GM21576 (cell line): Measurements from ENCODE around the gene HSD11B1.
A peak's percentile ranks its signal among the peaks of the same experiment; 100 is the strongest.

Experiments
- ATAC-seq: cut with Tn5 transposase; IDR thresholded peaks from one replicate; pipeline ENCODE4 v1.9.1; 2021; ENCODE audit warnings: mild to moderate bottlenecking, moderate library complexity; ENCODE audit not compliant: unreplicated experiment

HSD11B1 gene

DNA sequence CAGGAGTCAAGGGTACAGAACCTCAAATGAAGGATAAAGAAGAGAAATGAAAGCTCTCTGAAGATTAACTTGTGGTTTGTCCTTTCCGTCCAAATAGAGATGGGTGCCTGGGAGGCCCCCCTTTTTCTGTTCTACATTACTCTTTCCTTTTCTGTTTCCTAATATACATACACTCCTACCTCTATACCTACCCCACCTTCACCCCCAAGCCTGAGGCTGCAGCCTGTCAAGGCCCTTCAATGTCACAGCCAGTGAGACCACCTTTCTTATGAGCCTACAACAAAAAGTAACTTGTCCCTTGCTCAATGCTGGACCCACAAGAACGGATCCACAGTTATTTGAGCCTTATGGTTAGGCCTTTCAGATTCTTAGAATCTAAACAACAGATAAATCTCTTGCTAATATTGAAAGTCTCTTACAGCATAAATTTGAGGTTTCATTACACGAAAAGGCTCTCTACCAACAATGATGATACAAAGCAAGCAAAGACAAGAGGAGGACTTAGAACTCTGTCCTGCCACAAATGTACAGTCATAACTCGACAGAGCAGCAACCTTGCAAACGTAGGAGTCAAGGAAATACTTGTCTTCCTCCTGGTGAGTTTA lies 47.1 kb downstream of the HSD11B1 start:
- ATAC-seq, result peak; percentile 40

DNA sequence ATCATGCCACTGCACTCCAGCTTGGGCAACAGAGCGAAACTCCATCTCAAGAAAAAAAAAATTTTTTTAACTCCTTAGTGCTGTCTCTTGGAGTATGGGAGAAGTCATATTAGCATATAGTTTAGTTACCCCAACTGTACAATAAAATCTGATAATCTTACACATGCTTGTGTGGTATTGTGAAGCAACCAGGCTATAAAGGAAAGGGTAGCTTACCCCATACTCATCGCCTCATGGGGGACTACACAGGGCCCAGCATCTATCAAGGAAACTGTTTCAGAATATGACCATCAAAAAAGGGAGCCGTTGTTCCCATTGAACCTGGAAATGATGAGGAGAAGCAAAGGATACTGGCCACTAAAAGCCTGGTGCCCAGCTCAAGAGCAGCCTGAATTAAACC lies 48.2 kb downstream of the HSD11B1 start:
- ATAC-seq, result no peak

DNA sequence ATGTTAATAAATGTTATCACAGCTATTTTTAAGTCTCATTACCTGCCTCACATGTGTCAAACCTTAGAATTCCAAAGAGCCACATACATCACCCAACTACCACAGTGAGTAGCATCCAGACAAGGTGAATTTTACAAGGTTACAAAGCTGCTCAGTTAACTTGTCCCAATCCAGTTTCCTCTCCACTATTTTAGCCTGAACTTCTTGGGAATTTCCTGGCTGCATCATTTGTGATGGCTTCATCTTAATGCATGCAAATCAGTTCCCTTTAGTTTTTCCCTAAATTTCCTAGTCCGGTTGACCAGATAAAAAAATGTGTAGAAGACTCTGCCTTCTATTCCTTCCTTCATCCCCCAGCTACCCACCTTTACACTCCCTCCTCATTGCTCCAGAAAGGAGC lies 50.6 kb downstream of the HSD11B1 start:
- ATAC-seq, result no peak

DNA sequence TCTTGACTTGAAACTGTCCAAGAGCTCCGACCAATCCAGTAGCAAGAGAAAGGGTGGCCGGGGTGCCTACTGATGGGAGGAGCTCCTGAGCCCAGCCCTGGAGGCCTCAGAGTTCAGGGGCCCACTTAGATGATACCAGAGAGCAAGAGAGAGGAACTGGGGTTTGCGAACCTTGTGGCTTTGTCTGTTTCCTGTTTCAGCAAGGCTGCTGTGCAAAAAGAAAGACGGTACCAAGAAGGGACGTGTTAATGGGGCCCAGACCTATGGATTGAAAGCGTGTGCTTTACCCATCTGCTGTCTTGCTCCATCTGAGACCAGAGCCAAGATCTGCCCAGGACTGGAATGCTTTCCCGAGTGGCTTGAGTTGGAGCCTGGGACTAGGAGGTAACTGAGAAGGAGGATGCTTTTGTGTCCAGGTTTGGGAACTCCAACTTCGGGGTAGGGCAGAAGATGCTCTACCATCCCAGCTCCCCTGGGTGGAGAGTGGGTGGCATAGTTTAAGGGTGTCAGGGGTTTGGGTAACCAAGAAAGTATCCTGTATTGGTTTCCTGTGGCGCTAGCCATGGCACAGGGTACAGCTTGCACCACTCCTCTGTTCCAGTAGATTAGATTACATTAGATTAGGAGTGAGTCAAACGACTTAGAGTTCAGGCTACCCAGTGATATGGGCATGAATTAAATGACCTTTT lies 51.4 kb downstream of the HSD11B1 start, which contains the start of gene TRAF3IP3:
Gene TRAF3IP3 (plus strand): TSS at position 128 of the 689 bp plus-strand sequence. CDS start 3,987 bp downstream, outside the sequence.
- peak; percentile 78 for ATAC-seq

DNA sequence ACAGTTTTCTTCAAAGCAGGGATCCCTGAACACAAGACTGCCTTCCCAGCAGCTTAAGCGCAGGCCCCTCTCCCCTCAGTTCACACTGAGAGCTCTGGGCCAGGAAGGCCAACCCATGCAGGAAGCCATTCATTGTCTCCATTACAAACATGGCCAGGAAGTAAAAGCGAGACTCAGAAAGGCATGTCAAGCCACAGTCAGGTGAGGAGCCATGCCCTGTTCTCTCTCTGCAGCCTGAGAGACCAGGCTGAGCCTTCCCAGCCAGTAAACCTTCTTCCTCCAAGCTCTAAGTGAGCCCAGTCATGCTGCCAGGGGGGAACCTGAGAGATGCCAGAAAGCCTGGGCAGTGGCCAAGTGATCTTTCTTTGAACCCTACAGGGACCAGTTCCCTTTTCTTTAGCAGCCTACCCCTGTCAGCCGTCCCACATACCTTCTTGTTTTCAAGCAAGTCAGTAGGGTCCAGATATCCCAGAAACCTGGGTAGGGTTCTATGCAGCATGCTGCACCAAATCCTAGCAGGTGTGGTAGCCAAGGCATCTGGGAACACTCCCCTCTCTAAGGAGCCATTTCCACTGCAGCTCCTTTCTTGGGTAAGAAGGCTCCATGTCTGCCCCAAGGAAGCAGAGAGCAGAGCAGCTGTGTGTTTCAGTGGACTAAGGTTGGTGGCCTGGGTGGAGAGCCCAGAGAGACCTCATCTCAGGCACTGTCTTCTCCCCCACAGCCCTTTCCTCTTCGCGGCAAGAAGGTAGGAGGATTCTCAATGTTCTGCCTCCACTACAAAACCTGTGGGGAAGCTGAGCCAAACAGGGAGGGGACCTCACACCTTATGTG lies 52.2 kb downstream of the HSD11B1 start:
- ATAC-seq, result peak; percentile 30

DNA sequence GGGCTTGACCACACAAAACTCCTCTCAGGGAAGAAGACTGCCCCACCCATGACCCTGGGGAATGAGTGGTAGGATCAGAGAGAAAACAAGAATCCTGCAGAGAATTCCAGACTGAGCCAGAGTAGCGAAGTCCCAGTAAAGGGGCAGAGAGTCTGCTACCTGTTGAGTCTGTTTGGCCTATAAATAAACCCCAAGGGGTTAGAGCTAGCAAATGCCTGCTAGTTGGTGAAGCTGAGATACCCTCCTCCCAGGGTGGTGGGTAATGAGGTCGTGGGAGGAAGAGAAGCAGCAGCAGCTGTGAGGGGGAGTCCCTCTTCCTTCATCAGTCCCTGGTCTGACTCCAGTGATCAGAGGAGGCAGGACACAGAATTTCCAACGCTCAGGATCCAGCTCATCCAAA lies 53.8 kb downstream of the HSD11B1 start:
- no peak for ATAC-seq

DNA sequence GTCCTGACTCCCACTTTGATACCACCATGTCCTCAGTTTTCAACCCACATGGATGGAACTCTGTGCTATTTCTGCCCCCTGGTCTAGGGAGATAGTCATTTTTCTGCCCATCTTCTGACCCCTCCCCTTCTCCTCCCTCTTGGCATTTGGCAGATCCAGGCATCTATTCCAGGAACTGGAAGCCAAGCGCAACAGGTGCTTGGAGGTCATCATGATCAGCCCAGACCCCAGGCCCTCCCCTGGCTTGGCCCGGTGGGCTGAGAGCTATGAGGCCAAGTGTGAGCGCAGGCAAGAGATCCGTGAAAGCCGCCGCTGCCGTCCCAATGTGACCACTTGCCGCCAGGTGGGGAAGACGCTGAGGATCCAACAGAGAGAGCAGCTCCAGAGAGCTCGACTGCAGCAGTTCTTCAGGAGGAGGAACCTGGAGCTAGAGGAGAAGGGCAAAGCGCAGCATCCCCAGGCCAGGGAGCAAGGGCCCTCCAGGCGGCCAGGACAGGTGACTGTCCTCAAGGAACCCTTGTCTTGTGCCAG lies 55.2 kb downstream of the HSD11B1 start:
- ATAC-seq, result no peak

DNA sequence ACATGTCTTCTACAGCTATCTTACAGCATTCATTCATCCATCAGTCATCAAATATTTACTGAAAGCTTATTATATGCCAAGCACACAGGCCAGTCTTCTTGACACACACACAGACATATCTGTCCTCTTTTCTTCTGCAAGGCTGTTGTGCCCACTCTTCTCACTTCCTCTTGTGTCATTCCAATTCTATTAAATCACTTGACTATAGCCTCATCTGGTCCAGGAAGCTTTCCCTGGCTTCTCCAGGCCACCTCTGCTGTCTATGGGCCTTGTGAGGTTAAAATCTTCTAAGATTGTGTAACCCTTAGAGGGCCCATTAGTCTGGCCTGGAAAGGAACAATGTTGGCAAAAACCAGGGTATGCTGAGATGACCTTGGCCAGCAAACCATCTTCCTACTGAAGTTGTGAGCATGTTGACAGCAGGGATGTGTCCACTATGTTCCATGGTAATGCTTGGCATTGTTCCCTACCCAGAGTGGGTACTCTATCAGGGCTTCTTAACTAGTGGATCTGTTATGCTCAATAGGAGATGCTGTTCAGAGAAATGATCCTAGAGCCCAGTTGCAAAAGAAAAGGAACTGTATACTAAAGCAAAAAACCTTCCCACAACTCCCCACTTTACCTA lies 56.5 kb downstream of the HSD11B1 start:
- ATAC-seq, result no peak

DNA sequence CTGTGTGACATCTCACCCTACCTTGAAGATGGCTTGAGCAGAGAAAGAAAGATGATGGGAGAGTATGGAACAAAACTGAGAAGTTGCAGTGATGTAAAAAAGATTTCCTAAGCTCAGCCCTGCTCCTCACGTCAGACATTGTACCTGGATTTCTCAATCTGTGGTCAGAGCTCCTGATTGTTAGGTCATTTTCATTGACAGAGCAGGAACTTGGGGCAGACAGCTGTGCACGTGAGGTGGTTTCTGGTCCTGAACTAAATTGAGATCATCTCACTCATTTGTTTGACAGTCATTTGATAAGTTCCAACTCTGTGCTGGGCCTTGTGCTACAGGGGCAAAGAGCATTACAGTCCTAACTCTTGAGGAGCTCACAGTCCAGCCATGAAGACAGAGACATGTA lies 61.4 kb downstream of the HSD11B1 start:
- no peak for ATAC-seq

DNA sequence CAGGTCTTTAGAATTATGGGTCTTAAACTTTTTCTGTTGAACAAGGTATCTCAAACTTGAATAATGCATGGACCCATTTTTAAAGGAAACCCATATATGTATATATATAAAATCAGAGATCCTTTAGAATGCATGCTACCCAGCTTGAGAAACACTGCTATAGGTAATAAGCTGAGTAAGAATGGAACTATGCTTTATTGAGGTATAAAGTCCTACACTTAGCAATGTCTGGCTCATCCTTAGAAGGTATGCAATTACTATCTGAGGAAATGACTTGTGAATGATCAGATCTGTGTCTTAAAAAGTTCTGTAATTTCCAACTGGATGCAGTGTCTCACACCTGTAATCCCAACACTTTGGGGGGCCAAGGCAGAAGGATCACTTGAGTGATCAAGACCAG lies 62.5 kb downstream of the HSD11B1 start:
- no peak for ATAC-seq

DNA sequence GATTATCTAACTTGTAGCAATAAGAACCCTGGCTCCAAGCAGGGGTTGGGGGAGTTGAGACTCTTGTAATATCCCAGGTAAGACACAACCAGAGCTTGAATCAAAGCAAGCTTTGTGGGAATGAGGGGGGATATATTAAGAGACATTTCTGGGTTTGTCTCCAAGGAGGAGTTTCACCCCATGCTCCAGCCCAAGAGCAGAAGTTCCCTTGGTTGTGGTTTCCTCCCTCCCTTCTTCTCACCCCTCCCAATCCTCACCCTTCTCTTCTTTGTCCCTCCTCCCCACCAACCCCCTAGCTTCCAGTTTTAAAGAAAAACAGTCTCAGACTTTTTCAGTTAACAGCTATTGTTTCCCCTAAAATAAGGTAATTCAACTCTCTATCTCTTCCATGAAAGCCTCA lies 63.1 kb downstream of the HSD11B1 start:
- ATAC-seq, result no peak

DNA sequence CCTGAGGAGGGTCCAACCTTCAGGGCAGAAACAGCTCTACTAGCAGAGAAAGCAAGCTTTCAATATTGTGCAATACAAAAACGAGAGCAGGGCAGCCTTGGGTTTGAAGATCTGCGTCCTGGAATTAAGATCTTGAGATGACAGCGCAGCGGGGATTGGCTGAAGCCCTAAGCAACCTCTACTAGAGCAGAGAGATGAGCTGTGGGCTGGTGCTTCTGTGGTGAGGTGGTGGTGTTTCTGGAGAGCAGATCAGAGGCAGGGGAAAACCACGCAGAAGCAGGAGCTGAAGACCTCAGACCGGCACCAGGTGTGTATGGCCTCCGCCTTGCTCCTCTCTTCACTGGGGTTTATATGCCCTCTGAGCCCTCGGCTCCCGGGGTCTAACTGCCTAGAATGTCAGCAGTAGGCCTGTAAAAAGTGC lies 63.7 kb downstream of the HSD11B1 start:
- ATAC-seq, result peak; percentile 85

DNA sequence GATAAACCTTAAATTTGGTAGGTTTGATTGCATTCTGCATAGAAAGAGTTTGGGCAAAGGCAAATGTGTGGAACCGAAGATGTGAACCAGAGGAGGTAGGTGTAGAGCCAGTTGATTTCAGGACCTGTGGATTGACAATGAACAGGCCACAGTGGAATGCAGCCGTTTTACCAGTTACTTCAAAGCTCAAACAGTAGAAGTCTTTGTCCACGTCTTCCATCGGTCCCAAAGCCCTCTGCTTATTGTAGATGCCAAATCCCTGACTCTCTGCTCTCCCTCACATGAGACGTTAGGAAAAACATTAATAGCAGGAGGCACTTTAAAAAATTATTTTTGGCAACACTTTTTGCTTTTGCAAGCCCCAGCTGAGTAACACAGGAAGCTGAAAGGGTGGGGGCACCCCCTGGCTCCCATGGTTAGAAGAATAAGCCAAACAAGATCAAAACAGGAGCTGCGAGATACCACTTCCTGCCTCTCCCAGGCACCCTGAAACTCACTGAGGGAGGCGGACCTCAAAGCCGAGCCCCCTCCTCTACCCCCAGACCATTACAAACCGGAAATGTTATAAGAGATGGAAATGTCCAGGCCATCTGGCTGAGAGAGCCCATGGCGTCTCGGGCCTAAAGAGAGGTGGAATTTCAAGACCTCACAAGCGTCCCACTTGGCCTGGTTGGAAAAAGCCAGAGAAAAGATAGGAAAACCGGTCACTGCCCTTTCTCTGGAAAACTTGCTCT lies 64.7 kb downstream of the HSD11B1 start:
- peak; percentile 81 for ATAC-seq

DNA sequence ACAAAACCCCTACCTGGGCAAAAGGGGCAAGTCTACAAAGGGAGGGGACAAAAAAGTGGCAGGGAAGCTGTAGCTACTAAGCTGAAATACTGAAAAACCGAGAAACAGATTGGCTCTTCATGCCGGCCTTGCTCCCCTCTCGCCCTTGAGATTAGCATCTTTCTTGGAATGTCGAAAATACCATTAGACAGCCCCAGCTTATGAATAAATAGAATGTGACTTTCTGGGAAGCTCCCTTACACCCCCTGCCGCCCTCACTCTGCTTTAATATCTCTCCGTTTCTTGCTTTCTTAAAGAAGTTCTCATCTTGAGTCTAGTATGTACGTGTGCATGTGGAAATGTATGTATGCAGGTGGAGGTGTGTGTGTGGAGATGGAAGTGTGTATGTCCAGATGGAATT lies 65.3 kb downstream of the HSD11B1 start:
- ATAC-seq, result no peak

DNA sequence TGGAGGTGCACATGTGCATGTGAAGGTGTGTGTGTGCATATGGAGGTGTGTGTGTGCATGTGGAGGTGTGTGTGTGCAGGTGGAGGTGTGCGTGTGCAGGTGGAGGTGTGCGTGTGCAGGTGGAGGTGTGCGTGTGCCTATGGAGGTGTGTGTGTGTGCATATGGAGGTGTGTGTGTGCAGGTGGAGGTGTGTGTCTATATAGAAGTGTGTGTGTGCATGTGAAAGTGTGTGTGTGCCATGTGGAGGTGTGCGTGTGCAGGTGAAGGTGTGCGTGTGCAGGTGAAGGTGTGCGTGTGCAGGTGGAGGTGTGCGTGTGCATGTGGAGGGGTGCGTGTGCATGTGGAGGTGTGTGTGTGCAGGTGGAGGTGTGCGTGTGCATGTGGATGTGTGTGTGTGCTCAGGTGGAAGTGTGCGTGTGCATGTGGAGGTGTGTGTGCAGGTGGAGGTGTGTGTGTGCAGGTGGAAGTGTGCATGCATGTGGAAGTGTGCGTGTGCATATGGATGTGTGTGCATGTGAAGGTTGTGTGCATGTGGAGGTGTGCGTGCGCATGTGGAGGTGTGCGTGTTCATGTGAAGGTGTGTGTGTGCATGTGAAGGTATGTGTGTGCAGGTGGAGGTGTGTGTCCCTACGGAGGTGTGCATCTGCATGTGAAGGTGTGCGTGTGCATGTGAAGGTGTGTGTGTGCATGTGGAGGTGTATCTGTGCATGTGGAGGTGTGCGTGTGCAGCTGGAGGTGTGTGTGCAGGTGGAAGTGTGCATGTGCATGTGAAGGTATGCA lies 66.2 kb downstream of the HSD11B1 start:
- no peak for ATAC-seq

DNA sequence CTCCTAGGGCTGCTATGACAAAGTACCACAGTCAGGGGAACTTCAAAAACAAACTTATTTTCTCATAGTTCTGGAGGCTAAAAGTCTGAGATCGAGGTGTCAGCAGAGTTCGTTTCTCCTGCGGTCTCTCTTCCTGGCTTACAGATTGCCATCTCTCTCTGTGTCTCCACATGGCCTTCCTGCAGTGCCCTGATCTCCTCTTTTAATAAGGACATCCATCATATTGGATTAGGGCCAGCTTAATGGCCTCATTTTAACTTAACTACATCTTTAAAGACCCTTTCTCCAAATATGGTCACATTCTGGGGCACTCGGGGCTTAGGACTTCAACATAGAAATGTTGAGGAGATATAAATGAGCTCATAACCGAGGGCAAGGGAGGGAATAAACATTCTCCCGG lies 67.5 kb downstream of the HSD11B1 start:
- ATAC-seq, result no peak

DNA sequence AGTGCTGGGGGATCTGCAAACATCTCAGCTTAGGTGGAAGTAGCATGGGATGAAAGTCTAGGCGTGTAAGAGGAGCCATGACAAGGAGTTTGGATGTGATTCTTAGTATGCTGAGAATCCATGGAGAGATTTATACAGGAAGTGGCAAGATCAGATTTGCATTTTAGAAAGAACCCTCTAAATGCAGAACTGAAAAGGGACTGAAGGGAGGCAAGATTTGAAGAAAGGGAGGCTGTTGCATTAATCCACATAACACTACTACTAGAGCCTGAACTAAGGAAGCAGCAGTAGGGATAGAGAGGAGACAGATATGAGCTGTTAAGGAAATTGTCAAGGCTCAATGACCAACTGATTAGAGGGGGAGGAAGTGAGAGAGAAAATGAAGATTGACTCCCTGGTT lies 69.9 kb downstream of the HSD11B1 start:
- peak; percentile 71 for ATAC-seq

DNA sequence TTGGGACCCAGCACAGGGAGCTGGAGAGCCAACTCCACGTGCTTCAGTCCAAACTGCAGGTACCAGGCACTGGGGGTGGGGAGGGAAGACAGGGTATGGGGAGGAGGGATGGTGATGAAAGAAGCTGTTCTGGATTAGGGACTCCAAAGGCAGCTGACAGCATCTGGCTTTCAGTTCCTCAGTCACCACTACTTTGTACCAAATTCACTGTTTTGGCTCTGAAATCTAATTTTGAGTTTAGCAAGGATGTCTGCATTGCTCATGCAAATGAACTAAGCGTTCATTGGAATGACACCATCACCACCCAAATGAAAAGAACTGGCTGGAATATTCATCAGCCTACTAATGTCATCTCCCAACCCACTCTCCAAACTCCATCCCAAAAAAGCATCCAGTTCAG lies 71.0 kb downstream of the HSD11B1 start:
- ATAC-seq, result no peak

DNA sequence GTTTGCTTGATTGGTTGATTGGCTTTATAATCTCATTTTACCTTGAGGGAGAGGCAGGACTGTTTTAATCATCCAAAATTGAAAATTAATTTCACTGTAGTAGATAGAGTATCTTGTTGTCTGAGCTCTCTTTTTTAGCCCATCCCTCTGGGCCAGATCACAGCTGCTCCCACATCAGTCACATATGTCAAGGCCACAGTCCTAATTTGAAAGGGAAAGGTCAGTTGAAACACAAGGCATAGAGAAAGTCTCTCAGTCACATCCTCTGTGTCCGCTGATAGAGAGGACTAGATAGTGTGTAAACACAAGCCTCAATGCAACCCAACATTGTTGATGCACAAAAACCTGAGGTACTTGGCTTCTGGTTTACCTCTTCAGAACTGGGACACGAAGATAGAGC lies 72.9 kb downstream of the HSD11B1 start:
- ATAC-seq, result no peak

DNA sequence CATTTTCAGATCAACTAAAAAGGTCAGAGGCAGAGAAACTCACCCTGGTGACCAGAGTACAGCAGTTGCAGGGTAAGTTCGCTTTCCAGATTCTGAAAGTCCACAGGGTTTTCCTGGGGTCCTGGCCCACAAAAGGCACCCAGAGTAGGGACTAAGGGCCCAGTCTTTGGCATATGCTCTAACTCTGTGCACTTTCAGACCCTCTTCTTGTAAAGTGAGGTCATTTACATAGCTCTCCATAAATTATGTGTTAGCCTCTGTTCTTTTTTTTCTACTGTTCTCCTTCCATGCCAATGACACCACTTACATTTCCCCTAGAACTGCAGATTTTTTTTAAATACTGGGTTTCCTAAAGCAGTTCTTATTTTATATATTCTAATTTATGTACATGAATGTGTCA lies 73.5 kb downstream of the HSD11B1 start:
- ATAC-seq, result no peak
